ENCODE data around the gene XPO5.

XPO5 gene

GRCh38 chr6:43621078-43621835 is 45.4 kb upstream of the XPO5 start:
- no peak for DNase-seq (ENCODE audit: low read depth)
- no peak for TF ChIP-seq CTCF (conservative IDR thresholded peaks at IDR 0.05; ENCODE audit: low read depth, low read length)
- no peak overlapping the region for H3K4me3 ChIP-seq (ENCODE audit: low read length)

- no peak for TF ChIP-seq CTCF (conservative IDR thresholded peaks at IDR 0.05; ENCODE audit: low read depth, low read length)
- H3K4me3 ChIP-seq (ENCODE audit: low read length): no peak overlapping the region
- DNase-seq (ENCODE audit: low read depth): no peak
Observed at GRCh38 chr6:43616725-43617472, 41.1 kb upstream of the XPO5 start.

GRCh38 chr6:43614396-43614730 is 38.5 kb upstream of the XPO5 start:
- no peak for DNase-seq (ENCODE audit: low read depth)
- H3K4me3 ChIP-seq (ENCODE audit: low read length): no peak overlapping the region

GRCh38 chr6:43613721-43614395 is 38.0 kb upstream of the XPO5 start:
- TF ChIP-seq CTCF (conservative IDR thresholded peaks at IDR 0.05; ENCODE audit: low read depth, low read length): no peak
- no peak for DNase-seq (ENCODE audit: low read depth)

More at GRCh38 chr6:43614396-43614730, 38.5 kb upstream of the XPO5 start:
- no peak for TF ChIP-seq CTCF (conservative IDR thresholded peaks at IDR 0.05; ENCODE audit: low read depth, low read length)

GRCh38 chr6:43610431-43610830 is 34.6 kb upstream of the XPO5 start:
- DNase-seq (ENCODE audit: low read depth): no peak
- TF ChIP-seq CTCF (conservative IDR thresholded peaks at IDR 0.05; ENCODE audit: low read depth, low read length): no peak
- H3K4me3 ChIP-seq (ENCODE audit: low read length): no peak overlapping the region

More at GRCh38 chr6:43613721-43614395, 38.0 kb upstream of the XPO5 start:
- H3K4me3 ChIP-seq (ENCODE audit: low read length): no peak overlapping the region

GRCh38 chr6:43609402-43609801 is 33.6 kb upstream of the XPO5 start:
- TF ChIP-seq CTCF (conservative IDR thresholded peaks at IDR 0.05; ENCODE audit: low read depth, low read length): no peak
- no peak overlapping the region for H3K4me3 ChIP-seq (ENCODE audit: low read length)
- no peak for DNase-seq (ENCODE audit: low read depth)

All from retinal pigment epithelial cell (primary cell).